Heart left ventricle (tissue), 16 donors: Measurements from ENCODE around the gene ABL1. TPM values are rescaled to one million over a fixed set of nuclear protein-coding genes. Genes with fewer than 3 reads are reported as not detected.

Experiments used
- ATAC-seq, 4 donors: fragments of 200-7000 bp; cut with Tn5 transposase; one replicate each; pipeline ENCODE4 v1.9.1; 2020 to 2022; ENCODE audit warnings: moderate library complexity in 4 of 4, mild to moderate bottlenecking in 3 of 4, moderate number of reproducible peaks in 1 of 4
- DNase-seq, 5 donors: peaks; one replicate each; pipeline ENCODE4 v3.0.0-alpha.2; 2020
- H3K27ac ChIP-seq, 12 donors: fragments of 200-600 bp; sonication (generic) in 4 of 12; one replicate each; pipeline versions ENCODE4 v1.5.0 to v1.8.0; 2016 to 2022; ENCODE audit warnings: mild to moderate bottlenecking in 2 of 12
- H3K27me3 ChIP-seq, 9 donors: fragments of 200-600 bp; sonication (generic) in 2 of 9; one replicate each; pipeline versions ENCODE4 v1.5.1 to v1.8.0; 2016 to 2022; ENCODE audit warnings: mild to moderate bottlenecking in 3 of 9
- H3K36me3 ChIP-seq, 9 donors: fragments of 200-600 bp; sonication (generic) in 2 of 9; one replicate each; pipeline versions ENCODE4 v1.5.0 to v1.8.0; 2018 to 2022; ENCODE audit warnings: mild to moderate bottlenecking in 2 of 9
- H3K4me1 ChIP-seq, 12 donors: fragments of 200-600 bp; sonication (generic) in 4 of 12; one replicate each; pipeline versions ENCODE4 v1.5.0 to v1.8.0; 2016 to 2022; ENCODE audit warnings: mild to moderate bottlenecking in 3 of 12
- H3K4me3 ChIP-seq, 12 donors: fragments of 200-600 bp; sonication (generic) in 4 of 12; one replicate each; pipeline versions ENCODE4 v1.5.0 to v1.8.0; 2017 to 2022; ENCODE audit warnings: mild to moderate bottlenecking in 9 of 12, moderate library complexity in 4 of 12
- H3K9me3 ChIP-seq, 12 donors: fragments of 200-600 bp; sonication (generic) in 4 of 12; one replicate each; pipeline versions ENCODE4 v1.5.0 to v1.8.0; 2016 to 2022; ENCODE audit warnings: mild to moderate bottlenecking in 1 of 12
- POLR2A ChIP-seq, 2 donors: fragments of 450-650 bp; IDR thresholded peaks; one replicate each; pipeline ENCODE4 v1.6.1; 2017; ENCODE audit warnings: antibody characterized with exemption in 2 of 2, mild to moderate bottlenecking in 2 of 2, moderate library complexity in 2 of 2
- WGBS, 4 donors: extraction: QIAGEN DNeasy Blood & Tissue Kit in 2 of 4; methylation state at CpG; one replicate each; pipeline versions ENCODE4 v1.1.5 to v1.1.7; 2013 to 2018; 5-methylcytosine and 5-hydroxymethylcytosine counted together
- intact Hi-C, 10 donors: fragments of 100-400 bp; cut with DNase I; formaldehyde crosslinking; loops; one replicate each; pipeline versions ENCODE4 v1.11.1 to v1.14.2; 2022
- polyA plus RNA-seq, 2 donors: library from polyadenylated mRNA; stranded (reverse); fragments of 200-250 nt; gene quantifications; one replicate each; pipeline ENCODE4 v1.2.3, GENCODE V29; 2013
- total RNA-seq, 9 donors: library from RNA; depleted of rRNA in 2 of 9; stranded (reverse); fragments of >200 nt in 2 of 9; fragmentation: NEBNext Ultra II Directional in 3 of 9; extraction: Animal tissue kit (Norgen Biotek cat#: 25700) in 3 of 9; gene quantifications; one replicate each; pipeline versions ENCODE4 v1.1.0 to v1.2.4, GENCODE V29; 2016 to 2023
- TF ChIP-seq, protein P1 (sequence below), 12 donors: fragments of 200-600 bp; sonication (generic) in 4 of 12; IDR thresholded peaks; one replicate each; pipeline versions ENCODE4 v1.5.0 to v1.8.0; 2018 to 2022; ENCODE audit warnings: antibody characterized with exemption in 12 of 12, mild to moderate bottlenecking in 5 of 12
- donor health status: ischemic (EF 13 %, LVEDD 7.1; RV severe dilation, severe dysfunction).
- donor health status: healthy with polysubstance abuse.
- donor health status: DM: no; HTN: yes; CAD: no.
- donor health status: DM: no; HTN: no; CAD: no.
- donor health status: ischemic (EF 25% LVEDD 6.9; RV normal size, moderate dysfunction).
- donor health status: ischemic (EF 25% LVEDD 5.7; RV mildly dilated, moderate dysfunction).
- donor health status: healthy.
- donor health status: DM: yes; HTN: yes; CAD: no.
- donor health status: ischemic (EF 35%, LVEDD 5.7; RV mildly dilated, moderate dysfunction).
- donor health status: nonischemic (EF 11% LVEDD 7.7; RV severe dilation, severe dysfunction).
- donor health status: DM: yes; HTN: yes; CAD: no.
- donor health status: PGD.
- donor health status: ischemic (EF 29% LVEDD 5.4; RV normal size, mild dysfunction).
- donor health status: nonischemic (EF 23%, LVEDD 6.1; RV moderate dilation, normal function).

The ABL1 gene
- total and polyA plus RNA-seq, 11 donors, result 13.2 to 49.8 (median 33.8) TPM

DNA sequence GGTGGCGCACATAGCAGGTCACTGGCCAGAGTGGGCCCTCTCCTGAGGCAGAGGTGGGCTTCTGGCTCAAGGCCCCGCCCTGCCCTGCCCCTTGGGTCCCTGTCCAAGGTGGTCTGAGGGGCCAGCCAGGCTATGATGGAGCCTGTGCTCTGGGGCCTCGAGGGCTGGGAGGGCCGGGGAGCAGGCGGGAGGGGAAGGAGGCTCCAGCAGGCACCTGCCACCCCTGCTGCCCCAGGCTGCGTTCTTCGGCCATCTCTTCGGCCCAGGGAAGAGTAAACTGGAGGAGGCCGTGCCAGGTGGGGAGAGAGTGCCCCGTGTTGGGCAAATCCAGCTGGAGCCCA lies 89.4 kb downstream of the ABL1 start:
- Histone ChIP-seq H3K4me3 (no peak overlapping the region), H3K9me3 (no peaks in the 10 kb centered on the region), H3K36me3 (no peaks in the 10 kb centered on the region), H3K27ac (no peak overlapping the region), H3K4me1 (peaks cover 0 to 10% (median 1%) of the 10 kb centered on the region in 12 donors), H3K27me3 (peaks cover 0 to 26% (median 3%) of the 10 kb centered on the region in 9 donors)
- TF ChIP-seq, protein P1, sequence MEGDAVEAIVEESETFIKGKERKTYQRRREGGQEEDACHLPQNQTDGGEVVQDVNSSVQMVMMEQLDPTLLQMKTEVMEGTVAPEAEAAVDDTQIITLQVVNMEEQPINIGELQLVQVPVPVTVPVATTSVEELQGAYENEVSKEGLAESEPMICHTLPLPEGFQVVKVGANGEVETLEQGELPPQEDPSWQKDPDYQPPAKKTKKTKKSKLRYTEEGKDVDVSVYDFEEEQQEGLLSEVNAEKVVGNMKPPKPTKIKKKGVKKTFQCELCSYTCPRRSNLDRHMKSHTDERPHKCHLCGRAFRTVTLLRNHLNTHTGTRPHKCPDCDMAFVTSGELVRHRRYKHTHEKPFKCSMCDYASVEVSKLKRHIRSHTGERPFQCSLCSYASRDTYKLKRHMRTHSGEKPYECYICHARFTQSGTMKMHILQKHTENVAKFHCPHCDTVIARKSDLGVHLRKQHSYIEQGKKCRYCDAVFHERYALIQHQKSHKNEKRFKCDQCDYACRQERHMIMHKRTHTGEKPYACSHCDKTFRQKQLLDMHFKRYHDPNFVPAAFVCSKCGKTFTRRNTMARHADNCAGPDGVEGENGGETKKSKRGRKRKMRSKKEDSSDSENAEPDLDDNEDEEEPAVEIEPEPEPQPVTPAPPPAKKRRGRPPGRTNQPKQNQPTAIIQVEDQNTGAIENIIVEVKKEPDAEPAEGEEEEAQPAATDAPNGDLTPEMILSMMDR (IDR thresholded peaks at IDR 0.05), result no peak
- ATAC-seq (no peak), DNase-seq (no peak)
- WGBS, 4 donors, result 80 to 83% (median 82%) methylated on average over 8 to 10 of the region's 10 CpGs
- intact Hi-C loops, result no loop called here

DNA sequence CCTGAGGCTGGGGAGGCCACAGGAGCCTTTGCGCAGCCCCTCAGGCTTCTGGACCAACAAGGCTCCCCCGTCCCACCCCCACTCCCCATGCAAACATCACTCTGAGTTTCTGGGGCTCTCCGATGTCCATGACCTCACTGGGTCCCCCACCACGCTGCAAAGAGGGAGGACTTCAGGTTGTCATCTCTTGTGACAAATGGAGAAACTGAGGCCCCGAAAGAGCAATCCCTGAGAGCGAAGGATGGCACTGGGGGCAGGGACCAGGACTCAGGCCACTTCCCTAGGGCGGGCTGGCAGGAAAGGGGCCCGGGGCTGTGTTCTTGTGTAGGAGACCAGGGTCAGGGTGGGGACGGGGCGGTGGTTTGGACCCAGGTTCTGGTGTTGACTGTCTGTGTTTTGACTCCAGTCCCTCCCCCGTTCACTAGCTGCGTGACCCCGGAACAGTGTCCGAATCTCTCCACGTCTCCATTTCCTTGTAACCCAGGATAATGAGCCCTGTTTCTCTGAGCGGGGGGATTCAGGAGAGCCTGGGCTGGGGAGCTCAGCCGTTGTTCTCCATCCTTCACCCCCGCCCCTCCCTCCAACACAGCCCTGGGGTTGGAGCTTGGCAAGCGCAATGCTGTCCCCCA lies 90.1 kb downstream of the ABL1 start:
- no peak for TF ChIP-seq POLR2A (IDR thresholded peaks at IDR 0.05)
- TF ChIP-seq, protein P1 (IDR thresholded peaks at IDR 0.05), result no peak
- DNase-seq (no peak), ATAC-seq (no peak)
- intact Hi-C loops, result no loop called here
- Histone ChIP-seq H3K36me3 (no peaks in the 10 kb centered on the region), H3K4me1 (peaks cover 0 to 10% (median 1%) of the 10 kb centered on the region in 12 donors), H3K9me3 (no peaks in the 10 kb centered on the region), H3K4me3 (no peak overlapping the region), H3K27me3 (peaks cover 0 to 24% (median 3%) of the 10 kb centered on the region in 9 donors), H3K27ac (no peak overlapping the region)
- WGBS, 4 donors, result 79 to 86% (median 82%) methylated on average over 16 to 19 of the region's 19 CpGs

- no peak for ATAC-seq
- intact Hi-C loops, result no loop called here
Measured at GRCh38 chr9:130927338-130927737, 92.3 kb downstream of the ABL1 start.

More at GRCh38 chr9:130927338-130927737, 92.3 kb downstream of the ABL1 start:
- TF ChIP-seq, protein P1 (IDR thresholded peaks at IDR 0.05), result no peak
- TF ChIP-seq POLR2A (IDR thresholded peaks at IDR 0.05), result no peak
- Histone ChIP-seq H3K9me3 (no peaks in the 10 kb centered on the region), H3K27ac (no peak overlapping the region), H3K36me3 (no peaks in the 10 kb centered on the region), H3K27me3 (peaks cover 0 to 17% (median 3%) of the 10 kb centered on the region in 9 donors), H3K4me3 (no peak overlapping the region), H3K4me1 (peaks cover 0 to 20% (median 9%) of the 10 kb centered on the region in 12 donors)
- 79 to 91% (median 89%) methylated on average over 7 to 10 of the region's 10 CpGs for WGBS, 4 donors
- DNase-seq, result no peak
